Activated T-cell treated with anti-CD3 and anti-CD28 coated beads, Interleukin-2, amount 50 U/mL, for 4 hours (primary cell): ENCODE results near the gene CFAP126. TPM values are rescaled to one million over a fixed set of nuclear protein-coding genes. Genes with fewer than 3 reads are reported as not detected.
"Not testable (repeated sequence)": the region's sequence is repeated elsewhere in the genome, so short reads cannot be mapped to it uniquely, and the experiment has no call there.

Experiments used
- ATAC-seq, 2 donors: fragments of 200-7000 bp; cut with Tn5 transposase; one replicate each; pipeline ENCODE4 v1.10.0; 2021
- DNase-seq: peaks from one replicate; pipeline ENCODE4 v3.0.0-alpha.2; 2020
- H3K27me3 Mint-ChIP-seq: one replicate; pipeline ENCODE4 v1.8.0; 2021; ENCODE audit warnings: low read depth, mixed read lengths
- H3K36me3 Mint-ChIP-seq: one replicate; pipeline ENCODE4 v1.8.0; 2022; ENCODE audit warnings: mixed read lengths; ENCODE audit not compliant: insufficient read depth
- H3K4me1 Mint-ChIP-seq: one replicate; pipeline ENCODE4 v1.8.0; 2021; ENCODE audit warnings: low read depth, mixed read lengths
- H3K4me3 Mint-ChIP-seq: one replicate; pipeline ENCODE4 v1.8.0; 2021; ENCODE audit warnings: mild to moderate bottlenecking, moderate library complexity, mixed read lengths
- H3K9me3 Mint-ChIP-seq: one replicate; pipeline ENCODE4 v1.8.0; 2021; ENCODE audit warnings: mixed read lengths
- total RNA-seq, 3 donors: library from RNA; stranded (reverse); gene quantifications; one replicate each; pipeline ENCODE4 v1.2.1, GENCODE V29; 2021

The CFAP126 gene, protein sequence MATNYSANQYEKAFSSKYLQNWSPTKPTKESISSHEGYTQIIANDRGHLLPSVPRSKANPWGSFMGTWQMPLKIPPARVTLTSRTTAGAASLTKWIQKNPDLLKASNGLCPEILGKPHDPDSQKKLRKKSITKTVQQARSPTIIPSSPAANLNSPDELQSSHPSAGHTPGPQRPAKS
- not detected for total RNA-seq

DNA sequence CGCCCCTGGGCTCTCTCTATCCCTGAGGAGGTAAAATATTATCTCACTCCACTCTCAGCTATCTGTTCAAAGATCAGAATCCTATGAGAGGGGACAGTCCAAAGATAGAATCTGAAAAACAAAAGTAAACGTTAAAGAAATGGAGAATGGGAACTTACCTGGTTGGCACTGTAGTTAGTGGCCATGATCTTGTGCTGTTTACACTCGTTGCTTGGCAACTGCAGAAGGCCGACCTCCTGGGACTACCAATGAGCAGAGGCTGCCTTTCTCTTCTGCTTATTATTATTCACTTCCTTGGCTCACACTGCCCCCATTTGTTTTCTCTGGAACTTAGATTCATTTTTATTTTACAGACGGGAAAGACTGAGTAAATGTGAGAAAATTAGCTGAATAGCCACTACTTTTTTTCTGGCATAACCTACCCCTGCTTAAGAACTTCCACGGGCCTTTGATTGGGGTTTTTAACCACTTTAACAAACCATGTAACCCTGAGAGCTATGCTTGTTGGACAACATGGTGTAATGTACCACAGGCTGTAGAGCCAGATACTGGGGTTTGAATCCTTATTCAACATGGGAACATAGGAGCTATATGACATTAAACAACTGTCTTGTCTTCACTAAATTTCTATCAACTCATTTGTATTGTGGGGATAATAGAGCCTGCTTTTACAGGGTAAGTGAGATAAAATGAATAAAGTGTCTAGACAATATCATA is at the start of gene CFAP126:
TSS of gene CFAP126 (minus strand) at position 193 of the 717 bp plus-strand sequence. CDS start at position 185, 8 bp downstream.
- DNase-seq, result peak; percentile 12
- H3K9me3 Mint-ChIP-seq, result no peaks in the 10 kb centered on the region
- H3K4me3 Mint-ChIP-seq, result no peak within 1 kb of the TSS
- peaks cover 22% of the 10 kb centered on the region for H3K36me3 Mint-ChIP-seq
- H3K4me1 Mint-ChIP-seq, result peaks cover 11% of the 10 kb centered on the region
- no peaks in the 10 kb centered on the region for H3K27me3 Mint-ChIP-seq
- peak; percentile 84 to 92 for ATAC-seq

DNA sequence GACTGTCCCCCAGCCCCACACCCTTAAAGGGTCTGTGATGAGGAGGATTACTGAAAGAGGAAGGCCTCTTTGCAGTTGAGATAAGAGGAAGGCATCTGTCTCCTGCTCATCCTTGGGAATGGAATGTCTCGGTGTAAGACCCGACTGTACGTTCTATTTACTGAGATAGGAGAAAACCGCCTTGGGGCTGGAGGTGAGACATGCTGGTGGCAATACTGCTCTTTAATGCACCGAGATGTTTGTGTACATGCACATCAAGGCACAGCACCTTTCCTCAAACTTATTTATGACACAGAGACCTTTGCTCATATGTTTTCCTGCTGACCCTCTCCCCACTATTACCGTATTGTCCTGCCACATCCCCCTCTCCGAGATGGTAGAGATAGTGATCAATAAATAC is 45.4 kb upstream of the CFAP126 start:
- not testable (repeated sequence) for ATAC-seq, DNase-seq, H3K27me3 Mint-ChIP-seq, H3K4me3 Mint-ChIP-seq, H3K36me3 Mint-ChIP-seq, H3K9me3 Mint-ChIP-seq
- H3K4me1 Mint-ChIP-seq, result peaks cover 19% of the 10 kb centered on the region

DNA sequence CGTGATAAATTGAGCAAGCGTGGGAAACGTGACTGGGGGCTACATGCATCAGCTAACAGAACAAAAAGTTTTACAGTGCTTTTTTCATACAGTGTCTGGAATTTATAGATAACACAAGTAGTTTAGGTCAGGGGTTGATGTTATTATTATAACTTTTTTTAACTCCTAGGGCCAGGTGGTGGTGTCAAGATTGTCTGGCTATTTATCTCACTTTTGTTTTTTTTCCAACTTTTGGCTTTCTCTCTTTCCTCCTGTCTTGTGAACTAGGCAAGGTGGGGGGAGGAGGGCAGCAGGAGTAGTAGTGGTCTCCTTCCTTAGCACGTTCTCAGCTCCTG is 42.9 kb upstream of the CFAP126 start:
- H3K9me3 Mint-ChIP-seq, ATAC-seq, H3K4me3 Mint-ChIP-seq, DNase-seq, H3K36me3 Mint-ChIP-seq, H3K27me3 Mint-ChIP-seq: not testable (repeated sequence)
- peaks cover 24% of the 10 kb centered on the region for H3K4me1 Mint-ChIP-seq

DNA sequence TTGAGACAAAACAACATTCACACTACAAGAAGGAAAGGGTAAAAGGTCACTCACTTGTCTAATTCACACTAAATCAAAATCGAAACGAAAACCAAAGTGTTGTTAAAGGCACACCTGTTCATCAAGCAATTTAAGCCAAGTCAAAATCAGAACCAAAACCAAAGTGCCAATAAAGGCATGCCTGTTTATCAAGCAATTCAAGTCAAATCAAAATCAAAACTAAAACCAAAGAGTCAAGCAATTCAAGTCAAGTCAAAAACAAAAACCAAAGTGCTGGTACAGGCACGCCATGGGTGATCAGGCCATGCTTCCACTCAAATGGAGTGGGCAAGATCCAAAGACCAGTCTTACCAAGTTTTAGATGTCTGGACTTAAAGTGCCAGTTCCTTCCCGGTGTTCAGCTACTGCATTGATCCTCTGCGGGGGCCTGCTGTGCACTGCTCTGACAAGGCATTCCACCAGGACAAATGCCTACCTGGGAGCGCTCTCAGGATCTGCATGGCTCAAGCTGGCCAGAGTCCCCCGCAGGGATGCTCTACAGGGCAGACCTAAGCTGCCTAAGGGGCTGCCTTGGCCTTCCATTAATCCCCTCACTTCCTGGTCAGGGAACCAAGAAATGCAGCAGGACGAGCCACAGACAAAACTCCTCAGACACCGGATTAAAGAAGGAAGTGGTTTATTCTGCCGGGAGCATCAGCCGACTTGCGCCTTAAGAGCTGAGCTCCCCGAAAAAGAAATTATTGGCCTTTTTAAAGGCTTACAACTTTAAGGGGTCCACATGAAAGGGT is 42.4 kb upstream of the CFAP126 start:
- not testable (repeated sequence) for DNase-seq, H3K9me3 Mint-ChIP-seq, H3K36me3 Mint-ChIP-seq, H3K27me3 Mint-ChIP-seq
- H3K4me3 Mint-ChIP-seq, result peak overlapping the region; percentile 5
- peaks cover 24% of the 10 kb centered on the region for H3K4me1 Mint-ChIP-seq
- ATAC-seq, result peak; percentile 85 to 87

DNA sequence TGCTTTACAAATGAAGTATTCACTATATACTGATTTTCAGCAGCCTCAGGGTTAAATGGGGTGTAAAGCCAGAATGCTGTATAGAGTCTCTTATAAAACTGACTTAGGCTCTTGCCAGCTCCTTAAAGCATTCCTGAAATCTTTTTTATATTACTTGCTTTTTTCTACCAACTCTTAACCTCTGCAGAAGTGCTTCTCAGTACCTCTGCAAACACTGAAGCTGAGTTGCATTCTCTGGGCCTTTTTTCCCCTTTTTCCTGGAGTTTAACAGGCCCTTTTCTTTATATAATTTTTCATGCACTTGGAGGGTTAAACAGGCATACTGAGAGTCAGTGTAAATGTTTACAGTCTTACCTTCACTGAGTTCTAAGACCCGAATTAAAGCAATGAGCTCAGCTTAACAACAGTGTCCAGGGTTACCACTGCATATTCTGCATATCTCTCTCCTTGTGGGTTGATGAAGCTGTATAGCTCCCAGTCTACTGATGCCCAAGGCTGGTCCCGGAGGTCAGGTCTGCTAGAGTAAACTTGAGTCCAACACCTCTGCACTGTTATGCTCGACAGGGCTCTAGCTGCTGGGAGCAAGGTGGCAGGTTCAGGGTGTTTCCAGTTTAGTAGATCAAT is 40.9 kb upstream of the CFAP126 start:
- Mint-ChIP-seq H3K9me3 (peaks cover 4% of the 10 kb centered on the region), H3K4me3 (no peak overlapping the region), H3K4me1 (peaks cover 31% of the 10 kb centered on the region), H3K36me3 (peaks cover 5% of the 10 kb centered on the region), H3K27me3 (peaks cover 2% of the 10 kb centered on the region)
- ATAC-seq (no peak), DNase-seq (no peak)

DNA sequence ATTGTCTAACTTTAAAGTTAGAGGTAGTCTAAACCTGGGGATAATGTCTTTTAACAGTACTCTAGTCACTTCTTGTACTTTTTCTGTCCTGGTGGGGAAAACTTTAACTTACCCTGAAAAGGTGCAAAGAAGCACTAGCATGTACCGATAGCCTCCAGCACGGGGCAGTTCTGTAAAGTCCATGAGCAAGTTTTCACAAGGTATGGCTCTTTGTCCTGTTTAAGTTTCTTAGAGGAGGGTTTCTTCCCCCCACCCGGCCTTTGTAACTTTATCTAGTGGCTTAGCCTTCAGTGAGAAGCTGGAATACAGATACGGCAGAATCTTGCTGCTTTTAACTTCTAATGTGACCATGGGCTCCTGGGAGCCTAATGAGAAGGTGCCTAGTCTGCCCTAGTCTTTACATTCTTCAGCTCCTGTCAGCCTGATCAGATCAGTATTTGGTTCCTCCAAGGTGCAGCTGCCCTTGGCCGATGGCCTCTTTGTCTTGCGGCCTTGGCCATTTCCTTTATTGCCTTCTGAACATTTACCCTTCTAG is 39.8 kb upstream of the CFAP126 start:
- no peak for ATAC-seq
- H3K4me1 Mint-ChIP-seq, result peaks cover 33% of the 10 kb centered on the region
- DNase-seq, result no peak
- peaks cover 2% of the 10 kb centered on the region for H3K27me3 Mint-ChIP-seq
- H3K9me3 Mint-ChIP-seq, result peaks cover 4% of the 10 kb centered on the region
- H3K4me3 Mint-ChIP-seq, result no peak overlapping the region
- H3K36me3 Mint-ChIP-seq, result peaks cover 5% of the 10 kb centered on the region

DNA sequence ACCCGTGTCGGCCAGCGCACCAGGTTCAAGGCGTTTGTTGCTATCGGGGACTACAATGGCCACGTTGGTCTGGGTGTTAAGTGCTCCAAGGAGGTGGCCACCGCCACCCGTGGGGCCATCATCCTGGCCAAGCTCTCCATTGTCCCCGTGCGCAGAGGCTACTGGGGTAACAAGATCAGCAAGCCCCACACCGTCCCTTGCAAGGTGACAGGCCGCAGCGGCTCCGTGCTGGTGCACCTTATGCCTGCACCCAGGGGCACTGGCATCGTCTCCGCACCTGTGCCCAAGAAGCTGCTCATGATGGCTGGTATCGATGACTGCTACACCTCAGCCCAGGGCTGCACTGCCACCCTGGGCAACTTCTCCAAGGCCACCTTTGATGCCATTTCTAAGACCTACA is 38.9 kb upstream of the CFAP126 start:
- not testable (repeated sequence) for H3K36me3 Mint-ChIP-seq, H3K9me3 Mint-ChIP-seq, DNase-seq, H3K27me3 Mint-ChIP-seq, ATAC-seq, H3K4me3 Mint-ChIP-seq
- H3K4me1 Mint-ChIP-seq, result peaks cover 36% of the 10 kb centered on the region

DNA sequence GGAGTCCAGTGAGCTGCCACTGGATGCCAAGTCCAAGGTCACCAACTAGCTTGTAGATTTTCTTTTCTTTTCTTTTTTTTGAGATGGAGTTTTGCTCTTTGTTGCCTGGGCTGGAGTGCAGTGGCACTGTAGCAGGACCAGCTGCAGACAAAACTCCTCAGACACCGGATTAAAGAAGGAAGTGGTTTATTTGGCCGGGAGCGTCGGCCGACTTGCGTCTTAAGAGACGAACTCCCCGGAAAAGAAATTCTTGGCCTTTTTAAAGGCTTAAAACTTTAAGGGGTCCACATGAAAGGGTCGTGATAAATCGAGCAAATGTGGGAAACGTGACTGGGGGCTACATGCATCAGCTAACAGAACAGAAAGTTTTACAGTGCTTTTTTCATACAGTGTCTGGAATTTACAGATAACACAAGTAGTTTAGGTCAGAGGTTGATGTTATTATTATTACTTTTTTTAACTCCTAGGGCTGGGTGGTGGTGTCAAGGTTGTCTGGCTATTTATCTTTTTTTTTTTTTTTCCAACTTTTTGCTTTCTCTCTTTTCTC is 36.4 kb upstream of the CFAP126 start:
- Mint-ChIP-seq H3K4me1 (peaks cover 36% of the 10 kb centered on the region), H3K4me3 (no peak overlapping the region)
- ATAC-seq, result no peak

DNA sequence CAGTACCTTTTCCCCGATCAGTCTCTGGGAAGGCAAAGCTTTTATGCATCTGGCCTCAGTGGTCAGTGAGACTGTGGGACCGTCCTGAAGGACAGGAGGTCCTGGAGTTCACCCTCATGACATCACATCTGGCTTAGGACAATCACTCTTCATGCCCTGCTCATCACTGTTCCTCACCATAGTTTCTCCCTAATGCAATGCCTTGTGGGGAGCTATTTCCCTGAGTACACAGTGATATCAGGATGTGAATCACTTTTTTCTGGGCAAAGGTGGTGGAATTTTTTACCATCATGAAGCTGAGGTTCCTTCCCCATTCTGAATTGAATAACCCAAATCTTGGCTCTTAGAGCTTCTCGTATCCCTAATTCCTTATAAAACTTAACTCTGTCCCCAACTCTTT is 34.8 kb upstream of the CFAP126 start:
- peaks cover 39% of the 10 kb centered on the region for H3K4me1 Mint-ChIP-seq
- peaks cover 5% of the 10 kb centered on the region for H3K36me3 Mint-ChIP-seq
- DNase-seq (no peak), ATAC-seq (no peak)
- peaks cover 5% of the 10 kb centered on the region for H3K27me3 Mint-ChIP-seq
- H3K4me3 Mint-ChIP-seq, result no peak overlapping the region
- peaks cover 4% of the 10 kb centered on the region for H3K9me3 Mint-ChIP-seq

More for the DNA sequence above, 36.4 kb upstream of the CFAP126 start:
- H3K27me3 Mint-ChIP-seq, result peaks cover 5% of the 10 kb centered on the region
- peaks cover 4% of the 10 kb centered on the region for H3K9me3 Mint-ChIP-seq
- no peak for DNase-seq
- H3K36me3 Mint-ChIP-seq, result peaks cover 7% of the 10 kb centered on the region

DNA sequence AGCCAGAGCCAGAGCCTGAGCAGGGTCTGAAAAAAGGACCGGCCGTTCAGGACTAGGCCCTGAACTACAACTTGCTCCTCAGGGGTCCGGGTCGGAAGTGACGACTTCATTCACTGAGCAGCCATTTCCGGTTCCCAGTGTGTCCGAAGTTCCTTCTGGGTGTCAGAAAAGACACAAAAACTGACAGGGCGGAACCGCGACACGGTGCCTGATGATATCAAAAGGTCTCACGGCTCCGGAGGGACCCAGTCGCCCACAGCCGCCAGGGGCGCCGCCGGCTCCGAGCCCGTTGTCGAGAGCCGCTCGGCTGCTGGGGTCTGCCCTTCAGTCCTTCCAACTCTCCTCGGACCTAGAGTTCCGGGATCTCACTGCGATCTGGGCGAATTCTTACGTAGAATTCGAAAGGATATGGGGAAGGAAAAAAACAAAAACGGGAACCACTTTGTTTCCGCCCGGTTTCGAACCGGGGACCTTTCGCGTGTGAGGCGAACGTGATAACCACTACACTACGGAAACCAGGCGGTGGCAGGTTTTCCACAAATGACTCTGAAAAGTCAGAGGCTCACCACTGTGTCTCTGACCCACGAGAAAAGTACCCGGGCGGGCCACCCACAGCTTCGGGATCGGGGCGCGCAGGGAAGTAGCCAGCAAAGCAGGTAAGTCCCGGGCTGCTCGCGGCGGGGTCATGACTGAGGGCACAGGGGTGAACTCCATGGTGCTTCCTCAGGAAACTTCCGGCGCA is 31.8 kb upstream of the CFAP126 start:
- H3K9me3 Mint-ChIP-seq, result peaks cover 4% of the 10 kb centered on the region
- DNase-seq (peak; percentile 96), ATAC-seq (peak; percentile 81 to 85)
- peaks cover 2% of the 10 kb centered on the region for H3K36me3 Mint-ChIP-seq
- peaks cover 5% of the 10 kb centered on the region for H3K27me3 Mint-ChIP-seq
- peaks cover 35% of the 10 kb centered on the region for H3K4me1 Mint-ChIP-seq
- H3K4me3 Mint-ChIP-seq, result peak overlapping the region; percentile 99

DNA sequence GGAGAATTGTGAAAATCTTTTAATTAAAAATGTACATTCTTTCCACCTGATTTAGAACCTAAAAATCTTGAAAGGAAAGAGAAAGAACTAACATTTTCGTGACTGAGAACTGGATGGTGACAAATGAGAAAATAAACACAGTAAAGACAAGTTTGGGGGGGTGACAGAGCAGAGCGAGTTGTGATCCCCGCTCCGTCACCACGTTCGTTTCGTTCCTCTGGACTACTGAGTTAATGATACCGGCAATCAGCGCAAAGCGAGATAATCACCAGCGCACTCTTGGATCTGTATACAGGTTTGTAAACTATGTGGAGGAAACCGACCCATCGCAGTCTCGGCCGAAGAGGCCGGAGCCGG is 31.2 kb upstream of the CFAP126 start:
- Mint-ChIP-seq H3K4me3 (peak overlapping the region; percentile 99), H3K27me3 (peaks cover 4% of the 10 kb centered on the region), H3K9me3 (peaks cover 3% of the 10 kb centered on the region), H3K36me3 (peaks cover 2% of the 10 kb centered on the region), H3K4me1 (peaks cover 32% of the 10 kb centered on the region)
- ATAC-seq (peak; percentile 26 to 45), DNase-seq (no peak)

DNA sequence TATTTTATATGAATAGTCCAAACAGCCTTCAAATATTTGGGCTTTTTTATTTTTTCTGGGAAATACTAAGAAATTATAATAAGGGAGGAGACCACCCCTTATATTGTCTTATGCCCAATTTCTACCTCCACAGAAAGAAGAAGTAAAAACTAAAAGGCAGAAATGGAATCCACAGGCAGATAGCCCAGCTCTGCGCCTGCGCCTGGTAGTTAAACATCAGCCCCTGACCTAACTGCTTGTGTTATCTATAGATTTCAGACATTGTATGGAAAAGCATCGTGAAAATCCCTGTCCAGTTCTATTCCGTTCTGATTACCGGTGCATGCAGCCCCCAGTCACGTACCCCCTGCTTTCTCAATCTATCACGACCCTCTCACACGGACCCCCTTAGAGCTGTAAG is 29.4 kb upstream of the CFAP126 start:
- peaks cover 34% of the 10 kb centered on the region for H3K4me1 Mint-ChIP-seq
- not testable (repeated sequence) for DNase-seq, H3K9me3 Mint-ChIP-seq, H3K27me3 Mint-ChIP-seq, ATAC-seq, H3K36me3 Mint-ChIP-seq
- H3K4me3 Mint-ChIP-seq, result peak overlapping the region; percentile 12

DNA sequence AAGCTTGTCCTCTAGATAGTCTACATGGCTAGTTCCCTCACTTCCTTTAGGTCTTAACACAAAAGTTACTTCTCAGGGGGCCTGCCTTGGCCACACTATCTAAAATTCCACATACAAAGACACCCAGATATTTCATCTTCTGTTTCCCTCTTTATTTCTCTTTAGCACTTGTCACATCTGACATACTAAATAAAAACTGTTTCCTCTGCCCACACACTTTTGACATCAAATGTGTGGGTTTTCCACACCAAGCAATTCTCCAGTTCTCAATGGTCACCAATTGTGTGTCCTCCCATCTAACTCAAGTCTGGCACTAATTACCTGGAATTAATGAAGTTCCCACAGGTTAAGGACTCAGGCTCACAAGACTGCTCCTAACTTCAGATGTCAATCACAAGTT is 25.5 kb upstream of the CFAP126 start:
- no peak overlapping the region for H3K4me3 Mint-ChIP-seq
- no peaks in the 10 kb centered on the region for H3K36me3 Mint-ChIP-seq
- ATAC-seq (no peak), DNase-seq (no peak)
- peaks cover 29% of the 10 kb centered on the region for H3K4me1 Mint-ChIP-seq
- H3K27me3 Mint-ChIP-seq, result no peaks in the 10 kb centered on the region
- H3K9me3 Mint-ChIP-seq, result no peaks in the 10 kb centered on the region
